ENCODE data around the gene GTF3C2. TPM values are rescaled to one million over a fixed set of nuclear protein-coding genes. Genes with fewer than 3 reads are reported as not detected.

GTF3C2 gene
- total RNA-seq, 1 donor from 2014 or later = 61.3 TPM

DNA sequence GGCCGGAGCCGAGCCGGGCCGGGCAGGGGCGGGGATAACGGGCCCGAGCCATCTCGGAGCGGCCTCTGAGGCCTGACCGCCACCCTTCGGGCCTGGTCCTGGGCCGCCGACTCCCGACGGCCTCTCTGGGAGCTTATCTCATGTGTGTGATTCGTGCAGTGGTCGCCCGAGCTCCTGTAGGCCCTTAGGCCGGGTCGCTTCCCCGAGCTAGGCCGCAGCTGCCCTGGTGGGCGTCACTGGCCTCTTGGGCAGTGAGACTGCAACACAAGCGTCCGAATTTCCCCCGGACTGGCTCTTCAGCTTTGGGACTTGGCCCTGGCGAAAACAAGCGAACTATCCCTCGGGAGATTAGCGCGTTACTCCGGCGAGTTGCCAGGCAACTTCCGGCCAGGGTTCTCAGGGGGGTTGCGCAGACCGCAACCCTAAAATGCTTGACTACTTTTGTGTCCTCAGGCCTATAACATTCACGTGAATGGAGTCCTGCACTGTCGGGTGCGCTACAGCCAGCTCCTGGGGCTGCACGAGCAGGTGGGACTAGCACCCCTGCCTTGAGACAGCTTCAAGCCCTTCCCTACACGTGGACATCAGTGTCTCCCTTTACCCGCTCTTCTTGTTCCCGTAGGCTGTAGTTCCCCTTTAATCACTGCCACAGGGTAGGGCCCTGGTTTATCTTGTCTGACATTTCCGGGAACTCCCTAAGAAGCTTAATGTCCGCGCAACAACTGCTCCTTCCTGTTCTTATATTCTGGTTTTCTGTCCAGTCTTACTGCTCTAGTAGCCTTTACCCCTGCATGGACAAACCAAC, 14.5 kb upstream of the GTF3C2 start:
- FAIRE-seq (no peak), DNase-seq (ENCODE audit: low read depth) (peak; percentile 28)
- peaks cover 23% of the 10 kb centered on the region for H3K4me1 Mint-ChIP-seq (ENCODE audit: low read depth, unreplicated experiment)
- peaks cover 11% of the 10 kb centered on the region for H3K36me3 Mint-ChIP-seq (ENCODE audit: low read depth, unreplicated experiment)
- Histone ChIP-seq H3K27ac (ENCODE audit: low read depth, low read length) (peak overlapping the region; percentile 85), H3K9me3 (ENCODE audit: insufficient read depth, low read depth, low read length) (no peaks in the 10 kb centered on the region), H4K20me1 (ENCODE audit: insufficient read depth, low read length) (peaks cover 52% of the 10 kb centered on the region), H2AFZ (ENCODE audit: low read depth, low read length) (peak overlapping the region; percentile 87), H3K4me2 (ENCODE audit: low read length) (peak overlapping the region; percentile 91), H3K4me1 (ENCODE audit: insufficient read depth, low read length) (peaks cover 23% of the 10 kb centered on the region), H3K4me3 (ENCODE audit: insufficient read depth, low read depth, low read length) (peak overlapping the region; percentile 79), H3K36me3 (ENCODE audit: insufficient read depth, low read length) (peaks cover 35% of the 10 kb centered on the region), H3K79me2 (ENCODE audit: insufficient read depth, low read length) (peaks cover 83% of the 10 kb centered on the region), H3K27me3 (ENCODE audit: insufficient read depth, low read length) (no peaks in the 10 kb centered on the region), H3K9ac (ENCODE audit: low read length) (peak overlapping the region; percentile 97)
- H3K27ac Mint-ChIP-seq (ENCODE audit: unreplicated experiment) = peak overlapping the region; percentile 96
- TF ChIP-seq EZH2 (IDR thresholded peaks at IDR 0.05; ENCODE audit: insufficient read depth, low read length) = no peak
- TF ChIP-seq, protein P1, sequence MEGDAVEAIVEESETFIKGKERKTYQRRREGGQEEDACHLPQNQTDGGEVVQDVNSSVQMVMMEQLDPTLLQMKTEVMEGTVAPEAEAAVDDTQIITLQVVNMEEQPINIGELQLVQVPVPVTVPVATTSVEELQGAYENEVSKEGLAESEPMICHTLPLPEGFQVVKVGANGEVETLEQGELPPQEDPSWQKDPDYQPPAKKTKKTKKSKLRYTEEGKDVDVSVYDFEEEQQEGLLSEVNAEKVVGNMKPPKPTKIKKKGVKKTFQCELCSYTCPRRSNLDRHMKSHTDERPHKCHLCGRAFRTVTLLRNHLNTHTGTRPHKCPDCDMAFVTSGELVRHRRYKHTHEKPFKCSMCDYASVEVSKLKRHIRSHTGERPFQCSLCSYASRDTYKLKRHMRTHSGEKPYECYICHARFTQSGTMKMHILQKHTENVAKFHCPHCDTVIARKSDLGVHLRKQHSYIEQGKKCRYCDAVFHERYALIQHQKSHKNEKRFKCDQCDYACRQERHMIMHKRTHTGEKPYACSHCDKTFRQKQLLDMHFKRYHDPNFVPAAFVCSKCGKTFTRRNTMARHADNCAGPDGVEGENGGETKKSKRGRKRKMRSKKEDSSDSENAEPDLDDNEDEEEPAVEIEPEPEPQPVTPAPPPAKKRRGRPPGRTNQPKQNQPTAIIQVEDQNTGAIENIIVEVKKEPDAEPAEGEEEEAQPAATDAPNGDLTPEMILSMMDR (IDR thresholded peaks at IDR 0.05; ENCODE audit: insufficient read depth, low read depth, low read length) = no peak
- no peaks in the 10 kb centered on the region for H3K27me3 Mint-ChIP-seq (ENCODE audit: low read depth, unreplicated experiment)
- H3K9me3 Mint-ChIP-seq (ENCODE audit: unreplicated experiment) = peaks cover 2% of the 10 kb centered on the region
- peak overlapping the region; percentile 96 for H3K4me3 Mint-ChIP-seq (ENCODE audit: unreplicated experiment)

DNA sequence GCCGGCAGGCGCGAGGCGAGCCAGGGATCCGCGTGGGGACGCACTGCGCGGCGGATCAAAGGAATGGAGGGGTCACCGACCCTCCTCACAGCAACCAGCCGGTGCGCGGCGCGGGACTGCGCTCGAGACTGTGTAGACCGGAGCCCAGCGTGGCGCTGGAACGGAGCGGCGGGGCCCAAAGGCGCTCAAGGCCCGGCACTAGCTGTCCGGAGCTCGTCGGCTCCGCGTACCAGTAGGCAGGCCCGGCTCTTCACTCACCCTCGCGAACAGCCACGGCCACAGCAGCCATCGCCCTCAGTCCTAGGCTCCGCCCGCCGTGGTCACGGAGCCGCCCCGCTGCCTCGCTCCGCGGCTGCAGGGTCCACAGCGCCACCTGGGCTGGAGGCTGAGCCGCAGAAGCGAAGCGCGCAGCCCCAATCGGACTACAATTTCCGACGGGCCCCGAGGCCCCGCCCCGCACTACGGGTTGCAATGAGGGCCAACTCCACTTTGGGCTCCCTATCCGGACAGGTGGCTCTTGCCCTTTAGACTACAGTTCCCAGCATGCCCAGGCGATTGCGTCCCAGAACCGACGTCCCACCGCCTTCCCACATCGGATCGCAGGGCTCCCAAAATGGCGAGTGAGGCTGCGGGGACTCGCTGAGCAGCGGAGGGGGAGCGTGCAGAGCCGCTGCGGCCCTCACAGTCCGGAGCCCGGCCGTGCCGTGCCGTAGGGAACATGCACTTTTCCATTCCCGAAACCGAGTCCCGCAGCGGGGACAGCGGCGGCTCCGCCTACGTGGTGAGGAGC, 13.7 kb upstream of the GTF3C2 start, which contains the start of the genes EIF2B4 and SNX17:
Gene EIF2B4, minus strand, starts transcription at position 313 of the 790 bp plus-strand sequence. Its CDS starts 24 bp downstream, at position 289.
Gene SNX17, plus strand, starts transcription at position 591 of the 790 bp plus-strand sequence. Its CDS starts 128 bp downstream, at position 719.
- no peaks in the 10 kb centered on the region for H3K27me3 ChIP-seq (ENCODE audit: insufficient read depth, low read length)
- Mint-ChIP-seq H3K27me3 (ENCODE audit: low read depth, unreplicated experiment) (no peaks in the 10 kb centered on the region), H3K9me3 (ENCODE audit: unreplicated experiment) (peaks cover 2% of the 10 kb centered on the region), H3K4me3 (ENCODE audit: unreplicated experiment) (peak within 1 kb of the TSS; percentile 96), H3K36me3 (ENCODE audit: low read depth, unreplicated experiment) (peaks cover 13% of the 10 kb centered on the region), H3K4me1 (ENCODE audit: low read depth, unreplicated experiment) (peaks cover 23% of the 10 kb centered on the region), H3K27ac (ENCODE audit: unreplicated experiment) (peak within 1 kb of the TSS; percentile 96)
- peak within 1 kb of the TSS; percentile 92 for H2AFZ ChIP-seq (ENCODE audit: low read depth, low read length)
- no peaks in the 10 kb centered on the region for H3K9me3 ChIP-seq (ENCODE audit: insufficient read depth, low read depth, low read length)
- H3K9ac ChIP-seq (ENCODE audit: low read length) = peak within 1 kb of the TSS; percentile 97
- H3K79me2 ChIP-seq (ENCODE audit: insufficient read depth, low read length) = peaks cover 75% of the 10 kb centered on the region
- DNase-seq (ENCODE audit: low read depth) = peak; percentile 98
- H3K4me3 ChIP-seq (ENCODE audit: insufficient read depth, low read depth, low read length) = peak within 1 kb of the TSS; percentile 79
- peaks cover 23% of the 10 kb centered on the region for H3K4me1 ChIP-seq (ENCODE audit: insufficient read depth, low read length)
- peak within 1 kb of the TSS; percentile 91 for H3K4me2 ChIP-seq (ENCODE audit: low read length)
- H3K27ac ChIP-seq (ENCODE audit: low read depth, low read length) = peak within 1 kb of the TSS; percentile 85
- H4K20me1 ChIP-seq (ENCODE audit: insufficient read depth, low read length) = peaks cover 48% of the 10 kb centered on the region
- FAIRE-seq = no peak
- peaks cover 38% of the 10 kb centered on the region for H3K36me3 ChIP-seq (ENCODE audit: insufficient read depth, low read length)
- no peak for TF ChIP-seq EZH2 (IDR thresholded peaks at IDR 0.05; ENCODE audit: insufficient read depth, low read length)
- TF ChIP-seq, protein P1 (IDR thresholded peaks at IDR 0.05; ENCODE audit: insufficient read depth, low read depth, low read length) = peak; percentile 58
